H9 (cell line): ENCODE measurements around the gene PPFIBP2. TPM values are rescaled to one million over a fixed set of nuclear protein-coding genes. Genes with fewer than 3 reads are reported as not detected.

Source experiments
- DNase-seq: peaks from one replicate; pipeline ENCODE4 v3.0.0-alpha.2; 2017
- H2AFZ ChIP-seq: one replicate; pipeline ENCODE4 v1.6.1; 2013; ENCODE audit warnings: mild to moderate bottlenecking, low read length, control low read depth, moderate library complexity
- H2AK5ac ChIP-seq: 2 replicates; pipeline ENCODE4 v1.6.1; 2013; ENCODE audit warnings: low read length, control low read depth, mixed read lengths; ENCODE audit not compliant: insufficient read length
- H2BK120ac ChIP-seq: one replicate; pipeline ENCODE4 v1.6.1; 2013; ENCODE audit warnings: low read depth, mild to moderate bottlenecking, low read length, control low read depth, inconsistent platforms; ENCODE audit not compliant: poor library complexity, severe bottlenecking
- H2BK12ac ChIP-seq: 2 replicates; pipeline ENCODE4 v1.6.1; 2013; ENCODE audit warnings: low read length, control low read depth, mixed read lengths, low read depth; ENCODE audit not compliant: insufficient read length
- H2BK15ac ChIP-seq: 2 replicates; pipeline ENCODE4 v1.6.1; 2013; ENCODE audit warnings: low read depth, low read length, control low read depth
- H2BK20ac ChIP-seq: one replicate; pipeline ENCODE4 v1.6.1; 2013; ENCODE audit warnings: low read depth, mild to moderate bottlenecking, low read length, control low read depth, inconsistent platforms; ENCODE audit not compliant: poor library complexity, severe bottlenecking
- H2BK5ac ChIP-seq: 2 replicates; pipeline ENCODE4 v1.6.1; 2013; ENCODE audit warnings: low read length, control low read depth, mixed read lengths; ENCODE audit not compliant: insufficient read length
- H3K14ac ChIP-seq: 2 replicates; pipeline ENCODE4 v1.6.1; 2013; ENCODE audit warnings: low read length, control low read depth; ENCODE audit not compliant: insufficient read depth
- H3K18ac ChIP-seq: 2 replicates; pipeline ENCODE4 v1.6.1; 2013; ENCODE audit warnings: low read depth, mild to moderate bottlenecking, mixed read lengths, low read length, control low read depth; ENCODE audit not compliant: insufficient read length
- H3K23ac ChIP-seq: 2 replicates; pipeline ENCODE4 v1.6.1; 2013; ENCODE audit warnings: low read length, control low read depth, mixed read lengths, low read depth; ENCODE audit not compliant: insufficient read length
- H3K23me2 ChIP-seq: 2 replicates; pipeline ENCODE4 v1.6.1; 2013; ENCODE audit warnings: low read depth, mild to moderate bottlenecking, mixed read lengths, low read length, control low read depth; ENCODE audit not compliant: insufficient read length, poor library complexity, severe bottlenecking
- H3K27ac ChIP-seq: 2 replicates; pipeline ENCODE4 v1.5.1; 2013; ENCODE audit warnings: low read length, control low read depth, mixed read lengths, low read depth; ENCODE audit not compliant: insufficient read length
- H3K27me3 ChIP-seq: 2 replicates; pipeline ENCODE4 v1.6.1; 2013; ENCODE audit warnings: low read length, control low read depth, inconsistent platforms; ENCODE audit not compliant: insufficient read depth
- H3K4ac ChIP-seq: 2 replicates; pipeline ENCODE4 v1.6.1; 2013; ENCODE audit warnings: low read depth, mild to moderate bottlenecking, control low read depth, inconsistent platforms, low read length, moderate library complexity
- H3K4me1 ChIP-seq: 2 replicates; pipeline ENCODE4 v1.6.1; 2013; ENCODE audit warnings: low read length, control low read depth, inconsistent platforms; ENCODE audit not compliant: insufficient read depth
- H3K4me2 ChIP-seq: 2 replicates; pipeline ENCODE4 v1.6.1; 2013; ENCODE audit warnings: low read length, control low read depth, mixed read lengths; ENCODE audit not compliant: insufficient read length, insufficient read depth
- H3K56ac ChIP-seq: 2 replicates; pipeline ENCODE4 v1.6.1; 2013; ENCODE audit warnings: low read depth, mild to moderate bottlenecking, mixed read lengths, low read length, control low read depth; ENCODE audit not compliant: insufficient read length
- H3K79me1 ChIP-seq: 2 replicates; pipeline ENCODE4 v1.6.1; 2013; ENCODE audit warnings: low read depth, mild to moderate bottlenecking, moderate library complexity, low read length, control low read depth, inconsistent platforms; ENCODE audit not compliant: insufficient read depth, poor library complexity, severe bottlenecking
- H3K79me2 ChIP-seq: 2 replicates; pipeline ENCODE4 v1.6.1; 2013; ENCODE audit warnings: low read length, control low read depth, inconsistent platforms; ENCODE audit not compliant: insufficient read depth
- H3K9ac ChIP-seq: 2 replicates; pipeline ENCODE4 v1.6.1; 2013; ENCODE audit warnings: low read length, control low read depth, mixed read lengths; ENCODE audit not compliant: insufficient read length; ENCODE audit errors: extremely low read depth
- H3K9me3 ChIP-seq: one replicate; pipeline ENCODE4 v1.6.1; 2013; ENCODE audit warnings: low read depth, low read length, inconsistent platforms; ENCODE audit not compliant: control insufficient read depth
- H3T11ph ChIP-seq: one replicate; pipeline ENCODE4 v1.6.1; 2013; ENCODE audit warnings: mild to moderate bottlenecking, low read length, control low read depth, inconsistent platforms
- H4K20me1 ChIP-seq: one replicate; pipeline ENCODE4 v1.6.1; 2013; ENCODE audit not compliant: control insufficient read depth, insufficient read length, insufficient read depth
- H4K5ac ChIP-seq: 2 replicates; pipeline ENCODE4 v1.6.1; 2013; ENCODE audit warnings: low read depth, mild to moderate bottlenecking, mixed read lengths, low read length, control low read depth; ENCODE audit not compliant: insufficient read length
- H4K8ac ChIP-seq: replicated peaks from 2 replicates; pipeline ENCODE4 v1.6.1; 2013; ENCODE audit warnings: low read length, control low read depth, mixed read lengths, low read depth; ENCODE audit not compliant: insufficient read length
- H4K91ac ChIP-seq: 2 replicates; pipeline ENCODE4 v1.6.1; 2013; ENCODE audit warnings: low read depth, mild to moderate bottlenecking, moderate library complexity, mixed read lengths, low read length, control low read depth; ENCODE audit not compliant: insufficient read length
- H3K27ac Mint-ChIP-seq, 3 experiments: 2 replicates in 2 of 3; 3 replicates in 1 of 3; pipeline ENCODE4 v1.8.0; 2020 to 2021; ENCODE audit warnings: mixed read lengths in 3 of 3, mild to moderate bottlenecking in 1 of 3, moderate library complexity in 1 of 3
- H3K27me3 Mint-ChIP-seq: 2 replicates; pipeline ENCODE4 v1.8.0; 2021; ENCODE audit warnings: low read depth, mild to moderate bottlenecking, moderate library complexity, mixed read lengths
- H3K36me3 Mint-ChIP-seq, 3 experiments: 2 replicates in 2 of 3; 3 replicates in 1 of 3; pipeline ENCODE4 v1.8.0; 2020 to 2021; ENCODE audit warnings: low read depth in 3 of 3, mixed read lengths in 3 of 3; ENCODE audit not compliant: insufficient read depth in 1 of 3
- H3K4me1 Mint-ChIP-seq, 2 experiments: 2 replicates each; pipeline ENCODE4 v1.8.0; 2020; ENCODE audit warnings: mixed read lengths in 2 of 2
- H3K4me3 Mint-ChIP-seq, 2 experiments: 2 replicates in 1 of 2; 3 replicates in 1 of 2; pipeline ENCODE4 v1.8.0; 2020 to 2021; ENCODE audit warnings: mild to moderate bottlenecking in 2 of 2, mixed read lengths in 2 of 2, moderate library complexity in 1 of 2
- H3K9me3 Mint-ChIP-seq, 2 experiments: 2 replicates in 1 of 2; 3 replicates in 1 of 2; pipeline ENCODE4 v1.8.0; 2020; ENCODE audit warnings: mild to moderate bottlenecking in 2 of 2, mixed read lengths in 2 of 2, moderate library complexity in 1 of 2
- CTCF ChIP-seq: fragments of 200-600 bp; sonication (generic); conservative IDR thresholded peaks from 3 replicates; pipeline ENCODE4 v1.8.0; 2021; ENCODE audit warnings: antibody characterized with exemption, mild to moderate bottlenecking
- WGBS: extraction: QIAGEN DNeasy Blood & Tissue Kit; methylation state at CpG from one replicate; pipeline ENCODE4 v1.1.7; 2013; ENCODE audit warnings: missing lambda C conversion rate, low lambda C conversion rate, mixed read lengths; ENCODE audit not compliant: insufficient read length; ENCODE audit errors: extremely low coverage; 5-methylcytosine and 5-hydroxymethylcytosine counted together
- total RNA-seq: library from RNA; stranded (reverse); gene quantifications from 2 replicates; pipeline ENCODE4 v1.2.1, GENCODE V29; 2021

PPFIBP2 gene
- total RNA-seq, 1 experiment from 2014 or later, result 8.3 TPM

- no peaks in the 10 kb centered on the region for H3K27me3 ChIP-seq
- no peak overlapping the region for H3K56ac ChIP-seq
- H3K36me3 Mint-ChIP-seq, result peaks cover 38 to 78% (median 75%) of the 10 kb centered on the region in 3 experiments
- no peak overlapping the region for H3K4me2 ChIP-seq
- H3K27ac Mint-ChIP-seq, result no peak overlapping the region; a peak in 1 of 7 replicates
- H3K9me3 Mint-ChIP-seq, result peaks cover 13 to 31% of the 10 kb centered on the region in 2 experiments
- H2BK5ac ChIP-seq, result no peak overlapping the region
- no peak overlapping the region for H2BK12ac ChIP-seq
- no peak overlapping the region for H3K23ac ChIP-seq
- H2BK15ac ChIP-seq, result no peak overlapping the region
- H2AK5ac ChIP-seq, result no peak overlapping the region
- WGBS, result no CpG with 5 or more reads among the region's 7 CpGs
- no peaks in the 10 kb centered on the region for H3K79me2 ChIP-seq
- H3K9ac ChIP-seq, result no peak overlapping the region
- H3K27ac ChIP-seq, result no peak overlapping the region
- H4K91ac ChIP-seq, result no peak overlapping the region
- no peaks in the 10 kb centered on the region for H3K23me2 ChIP-seq
- no peak for DNase-seq
- H3K14ac ChIP-seq, result no peak overlapping the region
- no peak for TF ChIP-seq CTCF
- peaks cover 28 to 30% of the 10 kb centered on the region in 2 experiments for H3K4me1 Mint-ChIP-seq
- H2BK20ac ChIP-seq, result no peak overlapping the region
- no peaks in the 10 kb centered on the region for H3K79me1 ChIP-seq
- no peak overlapping the region for H4K8ac ChIP-seq
- no peak overlapping the region for H2BK120ac ChIP-seq
- H3K9me3 ChIP-seq, result peaks cover 12% of the 10 kb centered on the region
- H4K20me1 ChIP-seq, result no peaks in the 10 kb centered on the region
- no peaks in the 10 kb centered on the region; the same call in 1 of the 2 replicates for H3K27me3 Mint-ChIP-seq
- no peak overlapping the region for H3K4me3 Mint-ChIP-seq
- no peak overlapping the region for H3K4ac ChIP-seq
- H3K4me1 ChIP-seq, result peaks cover 5% of the 10 kb centered on the region; the same call in 1 of the 2 replicates
- H2AFZ ChIP-seq, result no peak overlapping the region
- H3K18ac ChIP-seq, result no peak overlapping the region
- no peak overlapping the region for H3T11ph ChIP-seq
- H4K5ac ChIP-seq, result no peak overlapping the region
Observed at GRCh38 chr11:7666292-7666866, 152.6 kb downstream of the PPFIBP2 start.
